Frontal cortex (tissue), 4 donors: ENCODE data around the gene HIRIP3. TPM values are rescaled to one million over a fixed set of nuclear protein-coding genes. Genes with fewer than 3 reads are reported as not detected.
"Not testable (repeated sequence)": the region's sequence is repeated elsewhere in the genome, so short reads cannot be mapped to it uniquely, and the experiment has no call there.

ENCODE experiments used
- DNase-seq, 2 donors: peaks; one replicate each; pipeline ENCODE4 v3.0.0; 2012; ENCODE audit warnings: low spot score in 2 of 2
- FAIRE-seq: peaks from 2 replicates; lab custom pipeline; 2012; peaks lifted over from hg19 to GRCh38; lab: Jason Lieb, UNC
- total RNA-seq: library from RNA; depleted of rRNA; stranded (reverse); fragments of >200 nt; gene quantifications from one replicate; pipeline ENCODE4 v1.2.3, GENCODE V29; 2014
- donor health status: control.
- donor health status: control.
- donor health status: control.

The HIRIP3 gene
- total RNA-seq, 1 donor from 2014 or later, result 12.6 TPM

DNA sequence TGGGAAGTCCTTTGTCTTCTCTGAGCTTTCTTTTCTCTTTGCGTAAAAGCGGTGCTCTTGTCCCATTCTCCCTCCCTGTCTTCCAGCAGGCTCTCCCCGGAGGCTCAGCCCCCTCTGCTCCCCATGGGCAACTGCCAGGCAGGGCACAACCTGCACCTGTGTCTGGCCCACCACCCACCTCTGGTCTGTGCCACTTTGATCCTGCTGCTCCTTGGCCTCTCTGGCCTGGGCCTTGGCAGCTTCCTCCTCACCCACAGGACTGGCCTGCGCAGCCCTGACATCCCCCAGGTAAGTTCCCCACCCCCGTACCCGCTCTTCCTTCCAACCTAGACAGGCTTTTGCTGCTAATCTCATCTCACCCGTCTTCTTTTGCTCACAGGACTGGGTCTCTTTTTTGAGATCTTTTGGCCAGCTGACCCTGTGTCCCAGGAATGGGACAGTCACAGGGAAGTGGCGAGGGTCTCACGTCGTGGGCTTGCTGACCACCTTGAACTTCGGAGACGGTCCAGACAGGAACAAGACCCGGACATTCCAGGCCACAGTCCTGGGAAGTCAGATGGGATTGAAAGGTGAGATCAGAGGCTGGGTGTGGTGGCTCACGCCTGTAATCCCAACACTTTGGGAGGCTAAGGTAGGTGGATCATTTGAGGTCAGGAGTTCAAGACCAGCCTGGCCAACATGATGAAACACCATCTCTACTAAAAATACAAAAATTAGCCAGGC lies 32.2 kb downstream of the HIRIP3 start:
- FAIRE-seq (no peak), DNase-seq (no peak)

DNA sequence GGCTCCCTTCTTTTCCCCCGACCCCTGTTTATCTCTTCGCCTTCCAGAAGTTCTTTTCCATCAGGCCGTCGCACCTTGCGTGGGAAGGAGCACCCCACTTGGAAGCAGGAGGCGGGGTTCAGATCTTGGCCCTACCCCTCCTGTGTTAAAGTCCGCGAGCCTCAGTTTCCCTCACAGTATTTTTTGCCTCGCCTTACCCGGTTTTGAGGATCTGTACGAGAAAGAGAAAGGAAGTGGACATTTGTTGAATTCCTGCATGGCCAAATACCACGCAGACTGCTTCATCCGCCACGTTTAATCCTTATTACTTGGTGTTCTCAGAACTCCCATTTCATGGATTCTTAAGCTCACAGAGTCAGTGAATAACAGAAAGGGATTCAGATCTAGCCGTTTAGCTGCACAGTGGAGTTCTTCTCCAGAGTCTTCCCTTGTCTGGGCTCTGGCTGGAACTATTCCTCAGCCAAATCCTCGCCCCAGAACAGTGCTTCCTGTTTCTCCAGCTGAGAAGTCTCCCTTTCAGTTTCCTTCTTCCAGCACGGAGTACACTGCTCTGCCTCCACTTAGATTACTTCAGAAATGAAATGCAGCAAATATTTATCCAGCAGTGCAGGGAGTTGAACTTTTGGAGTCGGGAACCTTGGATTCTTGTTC lies 32.9 kb downstream of the HIRIP3 start:
- DNase-seq (peak in 1 of 2 donors; percentile 39), FAIRE-seq (no peak)

DNA sequence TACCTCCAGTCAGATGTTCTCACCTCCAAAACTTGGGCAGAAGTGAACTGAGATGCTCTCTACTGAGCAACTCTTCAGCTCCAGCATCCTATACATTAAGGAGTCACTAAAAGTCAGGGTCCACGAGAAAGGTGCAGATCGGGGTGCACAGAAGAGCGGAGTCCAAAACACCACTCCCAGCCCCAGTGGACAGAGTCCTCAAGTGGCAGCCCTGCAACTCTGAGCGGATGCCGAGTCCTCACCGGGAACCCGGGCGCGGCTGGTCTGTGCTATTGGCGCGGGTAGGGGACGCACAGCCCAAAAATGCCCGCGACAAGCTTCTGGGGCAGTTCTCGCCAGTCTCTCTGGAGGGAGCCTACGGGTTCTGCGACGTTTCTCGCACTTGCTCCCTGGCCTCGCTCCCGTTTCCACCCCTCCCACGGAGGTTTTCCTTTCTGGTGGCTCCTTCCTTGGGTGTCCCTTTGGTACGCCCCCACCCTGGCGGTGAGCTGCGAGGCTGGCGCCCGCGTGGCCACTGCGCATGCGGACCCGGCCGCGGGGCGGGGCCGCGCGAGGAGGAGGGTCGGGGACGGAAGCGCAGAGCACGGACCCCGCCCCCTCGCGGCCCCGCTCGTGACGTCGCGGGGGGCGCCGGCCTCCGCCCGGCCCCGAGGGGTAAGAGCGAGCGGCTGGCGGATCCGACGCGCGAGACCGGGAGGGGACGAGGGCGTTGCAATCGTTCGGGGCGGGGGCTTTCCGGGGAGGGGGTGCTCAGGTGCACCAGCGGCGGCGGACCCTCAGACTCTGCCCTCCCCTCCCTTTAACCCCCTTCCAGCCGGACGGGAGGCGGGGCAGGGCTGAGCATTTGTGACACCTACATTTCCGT lies 33.7 kb downstream of the HIRIP3 start, which contains the start of gene TMEM219:
Gene TMEM219 (plus strand): TSS at position 601 of the 865 bp plus-strand sequence. CDS start 1,065 bp downstream, outside the sequence.
- DNase-seq, result peak; percentile 95 to 98
- FAIRE-seq, result no peak

DNA sequence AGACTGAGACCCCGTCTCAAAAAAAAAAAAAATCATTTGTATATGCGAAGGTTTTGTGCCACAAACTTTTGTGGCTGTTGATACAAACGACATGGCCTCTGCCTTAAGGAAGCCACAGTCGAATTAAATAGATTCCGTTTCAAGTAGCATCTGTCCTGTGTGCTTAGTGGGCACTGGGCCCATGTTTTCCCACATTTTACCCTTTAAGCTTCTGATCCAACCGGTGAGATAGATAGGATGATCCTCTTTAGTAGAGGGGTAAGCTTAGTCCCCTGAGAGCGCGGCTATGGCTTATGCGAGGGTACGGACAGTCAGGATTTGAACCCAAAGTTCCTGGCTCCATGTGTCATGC lies 34.3 kb downstream of the HIRIP3 start:
- DNase-seq (no peak), FAIRE-seq (no peak)

DNA sequence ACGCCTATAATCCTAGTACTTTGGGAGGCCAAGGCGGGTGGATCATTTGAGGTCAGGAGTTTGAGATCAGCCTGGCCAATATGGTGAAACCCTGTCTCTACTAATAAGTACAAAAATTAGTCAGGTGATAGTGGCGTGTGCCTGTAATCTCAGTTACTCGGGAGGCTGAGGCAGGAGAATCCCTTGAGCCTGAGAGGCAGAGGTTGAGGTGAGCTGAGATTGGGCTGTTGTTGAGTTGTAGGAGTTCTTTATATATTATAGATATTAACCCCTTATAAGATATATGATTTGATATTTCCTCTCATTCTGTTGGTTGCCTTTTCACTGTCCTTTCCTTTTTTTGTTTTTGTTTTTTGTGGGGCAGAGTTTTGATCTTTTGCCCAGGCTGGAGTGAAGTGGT lies 35.6 kb downstream of the HIRIP3 start:
- FAIRE-seq, DNase-seq: not testable (repeated sequence)

DNA sequence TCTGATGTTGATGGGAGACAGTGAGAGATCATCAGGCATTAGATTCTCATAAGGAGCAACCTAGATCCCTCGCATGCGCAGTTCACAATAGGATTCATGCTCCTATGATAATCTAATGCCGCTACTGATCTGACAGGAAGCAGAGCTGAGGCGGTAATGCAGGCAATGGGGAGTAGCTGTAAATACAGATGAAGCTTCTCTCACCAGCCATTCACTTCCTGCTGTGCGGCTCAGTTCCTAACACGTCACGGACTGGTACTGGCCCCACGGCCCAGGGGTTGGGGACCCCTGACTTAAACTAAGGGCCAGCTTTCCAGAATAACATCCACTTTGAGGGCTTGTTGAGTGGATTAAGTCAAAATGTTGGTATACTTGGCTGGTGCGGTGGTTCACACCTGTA lies 36.1 kb downstream of the HIRIP3 start:
- no peak for FAIRE-seq
- no peak for DNase-seq

DNA sequence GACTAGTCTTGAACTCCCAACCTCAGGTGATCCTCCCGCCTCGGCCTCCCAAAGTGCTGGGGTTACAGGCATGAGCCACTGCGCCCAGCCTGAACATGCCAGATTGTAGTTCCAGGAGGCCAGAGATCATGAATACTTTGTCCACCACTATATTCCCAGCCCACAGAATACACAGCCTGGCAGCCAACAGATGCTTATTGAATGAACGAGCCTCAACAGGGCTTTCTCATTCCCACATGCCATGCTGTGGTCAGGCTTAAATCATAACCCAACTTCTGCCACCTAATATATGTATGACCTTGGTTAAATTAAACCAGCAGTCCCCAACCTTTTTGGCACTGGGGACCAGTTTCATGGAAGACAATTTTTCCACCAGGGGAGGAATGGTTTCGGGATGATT lies 36.7 kb downstream of the HIRIP3 start:
- DNase-seq, result no peak
- FAIRE-seq, result no peak

DNA sequence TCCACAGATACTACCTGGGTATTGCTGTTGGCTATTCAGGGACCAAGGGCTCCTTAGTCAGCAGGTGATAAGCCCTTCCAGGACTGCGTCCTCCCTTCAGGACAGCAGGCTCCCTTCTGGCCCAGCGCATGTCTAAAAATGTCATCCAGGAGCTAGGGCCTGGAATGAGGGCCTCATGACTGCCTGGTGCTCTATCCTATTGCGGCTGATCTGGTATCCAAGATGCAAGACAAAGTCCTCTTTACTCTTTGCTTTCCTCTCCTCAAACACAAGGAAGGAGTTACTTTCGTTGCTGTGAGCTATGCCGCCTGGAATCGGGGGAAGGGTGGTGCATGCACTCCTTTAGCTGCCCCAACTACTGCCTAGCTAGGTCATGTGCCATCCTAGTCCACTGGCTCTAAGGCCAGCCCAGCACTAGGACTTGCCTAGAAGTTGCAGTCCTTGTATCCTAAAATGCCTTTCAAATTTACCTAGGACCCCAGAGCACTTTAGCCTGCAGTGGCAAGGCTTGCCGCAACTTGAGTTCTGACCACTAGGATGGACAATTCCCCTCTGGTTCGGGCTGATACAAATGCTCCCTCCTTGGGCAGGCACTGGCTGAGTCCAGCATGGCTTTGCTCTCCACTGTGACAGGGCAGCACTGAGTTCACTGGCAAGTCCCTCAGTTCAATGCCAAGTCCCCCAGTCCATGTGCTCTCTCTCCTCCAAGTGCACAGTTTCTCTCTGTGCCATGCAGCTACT lies 43.6 kb downstream of the HIRIP3 start:
- DNase-seq (no peak), FAIRE-seq (no peak)

DNA sequence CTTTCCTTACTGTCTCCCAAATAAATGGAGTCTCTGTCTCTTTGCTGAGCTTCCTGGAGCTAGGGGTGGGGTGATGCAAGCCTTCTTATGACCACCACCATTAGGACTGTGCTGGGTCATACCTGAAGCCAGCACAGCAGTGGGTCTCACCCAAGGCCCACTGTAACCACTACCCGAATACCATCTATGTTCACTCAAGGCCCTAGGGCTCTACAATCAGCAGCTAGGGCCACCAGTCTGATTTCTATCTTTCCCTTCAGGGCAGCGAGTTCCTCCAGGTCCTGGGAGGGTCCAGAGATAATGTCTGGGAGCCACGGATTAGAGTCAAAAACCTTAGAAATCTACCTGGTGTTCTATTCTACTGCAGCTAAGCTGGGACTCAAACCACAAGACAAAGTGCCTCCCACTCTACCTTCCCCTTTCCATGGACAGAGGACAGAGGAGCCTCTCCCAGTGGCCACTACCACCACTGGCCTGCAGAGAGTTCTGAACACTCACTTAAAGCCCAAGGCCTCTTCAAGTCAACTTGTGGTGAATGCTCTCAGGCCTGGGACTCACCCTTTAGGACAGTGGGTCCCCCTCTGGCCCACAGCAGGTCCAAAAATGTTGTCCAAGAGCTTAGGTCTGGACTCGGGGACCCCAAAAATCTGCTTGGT lies 44.5 kb downstream of the HIRIP3 start:
- DNase-seq, result no peak
- FAIRE-seq, result no peak

DNA sequence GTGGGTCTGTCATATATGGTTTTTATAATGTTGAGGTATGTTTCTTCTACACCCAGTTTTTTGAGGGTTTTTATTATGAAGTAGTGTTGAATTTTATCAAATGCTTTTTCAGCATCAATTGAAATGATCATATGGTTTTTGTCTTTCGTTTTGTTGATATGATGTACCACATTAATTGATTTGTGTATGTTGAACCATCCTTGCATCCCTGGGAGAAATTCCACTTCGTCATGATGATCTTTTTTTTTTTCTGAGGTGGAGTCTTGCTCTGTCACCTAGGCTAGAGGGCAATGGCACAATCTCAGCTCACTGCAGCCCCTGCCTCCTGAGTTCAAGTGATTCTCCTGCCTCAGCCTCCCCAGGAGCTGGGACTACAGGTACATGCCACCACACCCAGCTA lies 47.5 kb downstream of the HIRIP3 start:
- FAIRE-seq (no peak), DNase-seq (no peak)

DNA sequence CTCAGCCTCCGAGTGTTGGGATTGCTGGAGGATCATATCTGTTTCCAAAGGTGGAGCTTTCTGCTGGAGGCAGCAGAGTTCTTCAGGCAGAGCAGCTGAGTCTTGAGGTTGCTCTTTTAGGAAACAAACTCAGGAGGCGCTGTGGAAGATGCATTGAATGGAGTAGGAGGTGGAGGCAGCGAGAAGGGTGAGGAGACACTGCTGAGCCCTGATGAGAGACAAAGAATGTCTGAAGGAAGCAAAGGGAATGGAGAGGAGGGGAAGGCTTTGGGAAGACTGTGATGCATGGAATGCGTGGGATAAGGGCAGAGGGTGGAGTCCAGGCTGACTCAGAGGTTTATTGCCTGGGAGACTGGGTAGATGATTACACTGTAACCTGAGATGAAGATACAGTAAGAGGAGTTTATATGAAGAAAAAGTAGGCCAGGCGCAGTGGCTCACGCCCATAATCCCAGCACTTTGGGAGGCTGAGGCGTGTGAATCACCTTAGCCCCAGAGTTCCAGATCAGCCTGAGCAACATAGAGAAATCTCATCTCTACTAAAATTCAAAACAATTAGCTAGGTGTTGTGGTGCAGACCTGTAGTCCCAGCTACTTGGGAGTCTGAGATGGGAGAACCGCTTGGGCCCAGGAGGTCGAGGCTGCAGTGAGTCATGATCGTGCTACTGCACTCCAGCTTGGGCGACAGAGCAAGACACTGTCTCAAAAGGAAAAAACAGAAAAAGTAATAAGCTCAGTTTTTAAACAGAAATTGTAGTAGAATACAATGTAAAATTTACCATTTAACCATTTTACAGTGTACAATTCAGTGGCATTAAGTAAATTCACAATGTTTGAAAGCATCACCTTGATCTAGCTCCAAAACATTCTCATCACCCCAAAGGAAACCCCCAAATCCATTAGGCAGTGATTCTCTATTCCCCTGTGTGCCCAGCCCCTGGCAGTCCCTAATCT lies 51.3 kb downstream of the HIRIP3 start:
- FAIRE-seq (no peak), DNase-seq (no peak)

Other genes starting within 250 kb of the HIRIP3 start
- gene C16orf54, start 249.6 kb downstream of the HIRIP3 start, total RNA-seq, result 0.41 TPM
- not detected for gene ZG16, start 217.4 kb downstream of the HIRIP3 start, total RNA-seq
- gene KIF22, start 204.9 kb downstream of the HIRIP3 start, total RNA-seq, result 37.1 TPM
- gene MAZ, start 189.1 kb downstream of the HIRIP3 start, total RNA-seq, result 373 TPM
- 15.9 TPM for gene PRRT2, start 183.4 kb downstream of the HIRIP3 start, total RNA-seq
- gene PAGR1, start 179.5 kb downstream of the HIRIP3 start, total RNA-seq, result 11.8 TPM
- gene MVP, start 175.2 kb downstream of the HIRIP3 start, total RNA-seq, result 4.5 TPM
- 53.4 TPM for gene CDIPT, start 132.4 kb downstream of the HIRIP3 start, total RNA-seq
- gene SEZ6L2, start 96.1 kb downstream of the HIRIP3 start, total RNA-seq, result 43.2 TPM
- 9.4 TPM for gene ASPHD1, start 95.1 kb downstream of the HIRIP3 start, total RNA-seq
- gene KCTD13, start 69.4 kb downstream of the HIRIP3 start, total RNA-seq, result 18.3 TPM
- gene TMEM219, start 33.5 kb downstream of the HIRIP3 start, total RNA-seq, result 26.9 TPM
- 58.3 TPM for gene TAOK2, start 21.7 kb downstream of the HIRIP3 start, total RNA-seq
- 22.0 TPM for gene INO80E, start 624 bp upstream of the HIRIP3 start, total RNA-seq
- 11.8 TPM for gene DOC2A, start 15.4 kb upstream of the HIRIP3 start, total RNA-seq
- gene C16orf92, start 27.6 kb upstream of the HIRIP3 start, total RNA-seq, result not detected
- 10.2 TPM for gene TLCD3B, start 35.7 kb upstream of the HIRIP3 start, total RNA-seq
- gene ALDOA, start 70.1 kb upstream of the HIRIP3 start, total RNA-seq, result 76.6 TPM
- 90.5 TPM for gene PPP4C, start 80.4 kb upstream of the HIRIP3 start, total RNA-seq
- gene TBX6, start 96.3 kb upstream of the HIRIP3 start, total RNA-seq, result 0.41 TPM
- 18.8 TPM for gene YPEL3, start 100.6 kb upstream of the HIRIP3 start, total RNA-seq
- 1.2 TPM for gene GDPD3, start 117.9 kb upstream of the HIRIP3 start, total RNA-seq
- gene MAPK3, start 127.6 kb upstream of the HIRIP3 start, total RNA-seq, result 17.5 TPM
- gene CORO1A, start 188.0 kb upstream of the HIRIP3 start, total RNA-seq, result 22.0 TPM
- gene BOLA2B, start 198.0 kb upstream of the HIRIP3 start, total RNA-seq, result 5.3 TPM
- gene SLX1A, start 198.3 kb upstream of the HIRIP3 start, total RNA-seq, result 12.2 TPM
- gene SULT1A3, start 203.6 kb upstream of the HIRIP3 start, total RNA-seq, result 5.3 TPM